Activated B cell treated with CpG ODN at 0.5 μM for 24 hours (primary cell): ENCODE results near the gene AKAP13. TPM values are rescaled to one million over a fixed set of nuclear protein-coding genes. Genes with fewer than 3 reads are reported as not detected.
"Not testable (repeated sequence)": the region's sequence is repeated elsewhere in the genome, so short reads cannot be mapped to it uniquely, and the experiment has no call there.

ENCODE experiments used
- ATAC-seq: fragments of 200-7000 bp; cut with Tn5 transposase; one replicate; pipeline ENCODE4 v1.10.0; 2021; ENCODE audit warnings: low read depth, mild to moderate bottlenecking, moderate library complexity
- CTCF ChIA-PET: fragments of 350-600 bp; sonication (Branson Sonifier 250); formaldehyde crosslinking; loops from one replicate; lab custom pipeline; 2021; ENCODE audit warnings: antibody characterized with exemption; lab: Charles Lee
- POLR2A ChIA-PET: fragments of 350-600 bp; sonication (Branson Sonifier 250); formaldehyde crosslinking; loops from one replicate; lab custom pipeline; 2021; ENCODE audit warnings: antibody characterized with exemption; lab: Charles Lee
- DNase-seq: peaks from one replicate; pipeline ENCODE4 v3.0.0; 2022
- H3K27ac Mint-ChIP-seq: one replicate; pipeline ENCODE4 v1.8.0; 2020; ENCODE audit warnings: mixed read lengths
- H3K27me3 Mint-ChIP-seq: one replicate; pipeline ENCODE4 v1.8.0; 2021; ENCODE audit warnings: mixed read lengths
- H3K36me3 Mint-ChIP-seq: one replicate; pipeline ENCODE4 v1.8.0; 2021; ENCODE audit warnings: low read depth, mixed read lengths
- H3K4me1 Mint-ChIP-seq: one replicate; pipeline ENCODE4 v1.8.0; 2021; ENCODE audit warnings: mixed read lengths
- H3K4me3 Mint-ChIP-seq: one replicate; pipeline ENCODE4 v1.8.0; 2020; ENCODE audit warnings: mild to moderate bottlenecking, mixed read lengths
- H3K9me3 Mint-ChIP-seq: one replicate; pipeline ENCODE4 v1.8.0; 2020; ENCODE audit warnings: mixed read lengths
- intact Hi-C: fragments of 100-400 bp; cut with micrococcal nuclease; formaldehyde crosslinking; loops from one replicate; pipeline ENCODE4 v1.15.1; 2024
- total RNA-seq: library from RNA; stranded (reverse); gene quantifications from 2 replicates; pipeline ENCODE4 v1.2.3, GENCODE V29; 2022
- TF ChIP-seq, protein P1 (sequence below): fragments of 200-600 bp; IDR thresholded peaks from one replicate; pipeline ENCODE4 v1.8.0; 2022; ENCODE audit warnings: antibody characterized with exemption, mild to moderate bottlenecking

Gene AKAP13
- total RNA-seq, 1 donor from 2014 or later: 290 TPM

DNA sequence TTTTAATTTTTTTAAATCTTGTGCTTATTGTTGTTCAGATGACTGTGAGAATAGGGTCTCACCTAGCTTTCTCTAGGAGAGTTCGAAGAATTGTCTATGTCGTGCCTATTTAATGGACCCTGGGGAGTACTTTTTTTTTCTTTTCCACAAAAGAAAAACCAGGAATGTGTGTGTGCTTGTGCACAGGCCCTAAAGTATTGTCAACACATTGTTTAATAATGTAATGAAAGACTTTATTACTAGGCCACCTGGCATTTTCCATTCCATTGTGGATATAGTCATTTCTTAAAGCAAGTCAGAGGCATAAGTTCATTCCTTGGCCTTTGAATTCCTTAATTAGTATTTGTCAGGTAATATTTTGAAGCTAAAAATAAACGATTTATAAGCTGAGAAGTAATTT lies 278.4 kb downstream of the AKAP13 start:
- intact Hi-C loops: no loop called here
- ATAC-seq (no peak), DNase-seq (no peak)
- TF ChIP-seq, protein P1, sequence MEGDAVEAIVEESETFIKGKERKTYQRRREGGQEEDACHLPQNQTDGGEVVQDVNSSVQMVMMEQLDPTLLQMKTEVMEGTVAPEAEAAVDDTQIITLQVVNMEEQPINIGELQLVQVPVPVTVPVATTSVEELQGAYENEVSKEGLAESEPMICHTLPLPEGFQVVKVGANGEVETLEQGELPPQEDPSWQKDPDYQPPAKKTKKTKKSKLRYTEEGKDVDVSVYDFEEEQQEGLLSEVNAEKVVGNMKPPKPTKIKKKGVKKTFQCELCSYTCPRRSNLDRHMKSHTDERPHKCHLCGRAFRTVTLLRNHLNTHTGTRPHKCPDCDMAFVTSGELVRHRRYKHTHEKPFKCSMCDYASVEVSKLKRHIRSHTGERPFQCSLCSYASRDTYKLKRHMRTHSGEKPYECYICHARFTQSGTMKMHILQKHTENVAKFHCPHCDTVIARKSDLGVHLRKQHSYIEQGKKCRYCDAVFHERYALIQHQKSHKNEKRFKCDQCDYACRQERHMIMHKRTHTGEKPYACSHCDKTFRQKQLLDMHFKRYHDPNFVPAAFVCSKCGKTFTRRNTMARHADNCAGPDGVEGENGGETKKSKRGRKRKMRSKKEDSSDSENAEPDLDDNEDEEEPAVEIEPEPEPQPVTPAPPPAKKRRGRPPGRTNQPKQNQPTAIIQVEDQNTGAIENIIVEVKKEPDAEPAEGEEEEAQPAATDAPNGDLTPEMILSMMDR: no peak
- POLR2A ChIA-PET: no interaction called here
- CTCF ChIA-PET: interaction anchor here (0.9 kb wide), 1 partner anchor 327 kb away, joined by 3 read pairs; no protein-coding TSS in a partner anchor
- no peak overlapping the region for H3K4me3 Mint-ChIP-seq
- no peak overlapping the region for H3K27ac Mint-ChIP-seq
- H3K4me1 Mint-ChIP-seq: no peaks in the 10 kb centered on the region
- peaks cover 85% of the 10 kb centered on the region for H3K36me3 Mint-ChIP-seq
- H3K27me3 Mint-ChIP-seq: no peaks in the 10 kb centered on the region
- no peaks in the 10 kb centered on the region for H3K9me3 Mint-ChIP-seq

DNA sequence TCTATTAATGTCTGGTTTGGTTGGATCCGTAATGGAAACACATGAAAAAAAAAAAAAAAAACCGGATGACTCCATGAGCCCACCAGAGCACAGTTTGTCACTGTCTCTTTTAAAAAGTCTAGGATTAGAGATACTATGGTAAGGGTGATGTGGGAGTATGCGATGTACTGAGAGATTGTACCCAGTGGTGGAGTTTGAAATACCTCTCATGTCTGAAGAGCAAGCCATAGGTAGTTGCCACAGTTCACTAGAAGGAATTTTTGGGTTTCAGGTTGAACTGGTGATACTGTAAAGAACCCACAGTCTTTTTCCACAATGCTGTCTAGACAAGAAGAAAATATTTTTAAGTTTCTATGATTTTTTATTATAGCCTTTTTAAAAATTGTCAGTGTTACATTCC lies 281.5 kb downstream of the AKAP13 start:
- TF ChIP-seq, protein P1: no peak
- POLR2A ChIA-PET: no interaction called here
- intact Hi-C loops: no loop called here
- DNase-seq (no peak), ATAC-seq (no peak)
- no peaks in the 10 kb centered on the region for H3K27me3 Mint-ChIP-seq
- H3K4me3 Mint-ChIP-seq: no peak overlapping the region
- CTCF ChIA-PET: no interaction called here
- H3K27ac Mint-ChIP-seq: no peak overlapping the region
- peaks cover 85% of the 10 kb centered on the region for H3K36me3 Mint-ChIP-seq
- H3K9me3 Mint-ChIP-seq: no peaks in the 10 kb centered on the region
- H3K4me1 Mint-ChIP-seq: peaks cover 4% of the 10 kb centered on the region

DNA sequence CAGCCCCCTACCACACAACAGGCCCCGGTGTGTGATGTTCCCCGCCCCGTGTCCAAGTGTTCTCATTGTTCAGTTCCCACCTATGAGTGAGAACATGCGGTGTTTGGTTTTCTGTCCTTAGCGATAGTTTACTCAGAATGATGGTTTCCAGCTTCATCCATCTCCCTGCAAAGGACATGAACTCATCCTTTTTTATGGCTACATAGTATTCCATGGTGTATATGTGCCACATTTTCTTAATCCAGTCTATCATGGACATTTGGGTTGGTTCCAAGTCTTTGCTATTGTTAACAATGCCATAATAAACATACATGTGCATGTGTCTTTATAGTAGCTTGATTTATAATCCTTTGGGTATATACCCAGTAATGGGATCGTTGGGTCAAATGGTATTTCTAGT lies 285.3 kb downstream of the AKAP13 start:
- CTCF ChIA-PET, intact Hi-C loops, DNase-seq, ATAC-seq, H3K27me3 Mint-ChIP-seq, H3K4me3 Mint-ChIP-seq, H3K27ac Mint-ChIP-seq, POLR2A ChIA-PET, H3K9me3 Mint-ChIP-seq: not testable (repeated sequence)
- H3K4me1 Mint-ChIP-seq: peaks cover 19% of the 10 kb centered on the region
- peaks cover 85% of the 10 kb centered on the region for H3K36me3 Mint-ChIP-seq

DNA sequence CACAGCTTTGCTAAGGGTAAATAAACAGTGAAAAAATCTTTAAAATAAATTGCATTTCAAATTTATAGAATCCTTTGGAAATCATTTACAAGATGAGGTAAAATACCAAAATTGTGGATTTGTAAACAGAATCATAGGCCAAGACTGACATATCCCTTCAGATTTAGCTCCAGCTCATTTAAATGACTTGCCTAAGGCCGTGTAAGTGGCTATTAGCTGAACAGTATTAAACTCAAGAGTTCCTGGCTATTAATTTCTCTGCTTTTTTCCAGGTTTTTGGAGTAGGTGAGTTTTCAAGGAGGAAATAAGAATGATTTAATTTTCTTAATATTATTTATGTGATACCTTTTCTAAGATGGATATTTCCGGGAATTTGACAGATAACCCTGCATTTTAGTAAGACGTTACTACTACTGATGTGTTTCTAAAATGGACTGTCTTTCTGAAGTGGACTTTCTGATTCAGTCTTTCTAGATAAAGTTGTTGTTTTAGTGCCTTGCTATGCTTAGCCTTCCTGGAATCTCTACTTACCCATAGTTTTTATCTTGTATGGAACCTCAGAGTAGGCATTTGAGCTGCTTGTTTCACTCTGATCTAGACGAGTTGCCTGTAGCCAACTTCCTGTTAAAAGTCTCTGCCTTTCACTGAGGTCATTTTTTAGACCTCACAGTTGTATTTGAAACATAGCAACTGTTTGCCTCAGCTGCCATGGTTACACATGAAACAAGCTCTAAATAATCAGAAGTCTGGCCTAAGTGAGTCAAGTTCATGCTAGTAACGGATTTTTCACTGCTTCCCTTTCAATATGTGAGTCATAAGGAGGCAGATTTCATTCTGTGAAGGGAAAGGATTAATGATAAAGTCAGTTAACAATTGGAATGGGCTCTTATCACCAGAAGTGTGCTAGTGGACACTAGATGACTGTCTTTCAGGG lies 287.4 kb downstream of the AKAP13 start:
- Mint-ChIP-seq H3K27me3 (no peaks in the 10 kb centered on the region), H3K9me3 (no peaks in the 10 kb centered on the region), H3K27ac (peak overlapping the region; percentile 80), H3K4me1 (peaks cover 19% of the 10 kb centered on the region), H3K4me3 (no peak overlapping the region), H3K36me3 (peaks cover 86% of the 10 kb centered on the region)
- ATAC-seq (peak; percentile 84), DNase-seq (no peak)
- CTCF ChIA-PET: interaction anchor here (0.7 kb wide), 1 partner anchor 372 kb away, joined by 3 read pairs; no protein-coding TSS in a partner anchor
- TF ChIP-seq, protein P1: no peak
- POLR2A ChIA-PET: interaction anchor here (0.8 to 1.0 kb wide), 2 partner anchors 23 to 39 kb away, joined by 3 to 7 read pairs; no protein-coding TSS in a partner anchor
- intact Hi-C loops: no loop called here

DNA sequence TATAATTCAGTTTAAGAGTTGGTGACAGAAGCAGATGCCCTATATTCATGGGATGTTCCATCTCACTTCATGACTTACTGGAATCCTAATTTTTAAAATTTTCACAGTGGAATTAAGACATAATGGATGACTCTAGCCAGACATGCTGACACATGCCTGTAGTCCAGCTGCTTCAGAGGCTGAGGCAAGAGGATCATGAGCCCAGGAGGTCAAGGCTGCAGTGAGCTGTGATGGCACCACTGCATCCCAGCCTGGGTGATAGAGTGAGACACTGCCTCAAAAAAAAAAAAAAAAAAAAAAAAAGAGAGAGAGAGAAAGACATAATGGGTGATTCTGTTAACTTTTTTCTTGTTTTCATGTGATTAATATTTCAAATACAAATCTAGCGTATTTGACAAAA lies 290.8 kb downstream of the AKAP13 start:
- H3K9me3 Mint-ChIP-seq: no peaks in the 10 kb centered on the region
- H3K4me3 Mint-ChIP-seq: no peak overlapping the region
- POLR2A ChIA-PET: interaction anchor here (1.3 kb wide), 1 partner anchor 19 kb away, joined by 5 read pairs; no protein-coding TSS in a partner anchor
- no peaks in the 10 kb centered on the region for H3K27me3 Mint-ChIP-seq
- intact Hi-C loops: no loop called here
- no peak overlapping the region for H3K27ac Mint-ChIP-seq
- TF ChIP-seq, protein P1: no peak
- ATAC-seq: no peak
- H3K4me1 Mint-ChIP-seq: peaks cover 19% of the 10 kb centered on the region
- DNase-seq: no peak
- CTCF ChIA-PET: no interaction called here
- peaks cover 80% of the 10 kb centered on the region for H3K36me3 Mint-ChIP-seq
